Amniotic stem cell (primary cell): Measurements from ENCODE around the gene WNT6.
"Not testable (repeated sequence)": the region's sequence is repeated elsewhere in the genome, so short reads cannot be mapped to it uniquely, and the experiment has no call there.

Experiments
- DNase-seq: peaks from one replicate; lab custom pipeline; 2025; lab: John Stamatoyannopoulos, UW

The WNT6 gene

GRCh38 chr2:218830526-218831306 is 28.9 kb upstream of the WNT6 start:
- no peak for DNase-seq

- no peak for DNase-seq
Measured at GRCh38 chr2:218831378-218831990, 28.1 kb upstream of the WNT6 start, which contains the start of gene PRKAG3. PRKAG3 (minus strand) TSS chr2:218831803.

GRCh38 chr2:218832081-218832480 is 27.5 kb upstream of the WNT6 start:
- DNase-seq, result no peak

GRCh38 chr2:218832520-218832919 is 27.1 kb upstream of the WNT6 start:
- DNase-seq, result no peak

GRCh38 chr2:218833023-218833609 is 26.5 kb upstream of the WNT6 start:
- no peak for DNase-seq

GRCh38 chr2:218834685-218835084 is 24.9 kb upstream of the WNT6 start:
- no peak for DNase-seq

GRCh38 chr2:218837495-218837894 is 22.1 kb upstream of the WNT6 start:
- no peak for DNase-seq

GRCh38 chr2:218839430-218839829 is 20.2 kb upstream of the WNT6 start:
- no peak for DNase-seq

GRCh38 chr2:218839888-218840287 is 19.7 kb upstream of the WNT6 start:
- no peak for DNase-seq

- not testable (repeated sequence) for DNase-seq
Measured at GRCh38 chr2:218844334-218844733, 15.3 kb upstream of the WNT6 start.

- not testable (repeated sequence) for DNase-seq
Measured at GRCh38 chr2:218846963-218847362, 12.6 kb upstream of the WNT6 start.

- no peak for DNase-seq
Measured at GRCh38 chr2:218849721-218850120, 9.9 kb upstream of the WNT6 start.

- DNase-seq, result no peak
Measured at GRCh38 chr2:218850796-218851195, 8.8 kb upstream of the WNT6 start.

- DNase-seq, result no peak
Measured at GRCh38 chr2:218851286-218851685, 8.3 kb upstream of the WNT6 start.

GRCh38 chr2:218852911-218853667 is 6.5 kb upstream of the WNT6 start:
- DNase-seq, result no peak

GRCh38 chr2:218853766-218854165 is 5.8 kb upstream of the WNT6 start:
- DNase-seq, result no peak

GRCh38 chr2:218854860-218855259 is 4.7 kb upstream of the WNT6 start:
- no peak for DNase-seq

GRCh38 chr2:218855305-218856166 is 4.1 kb upstream of the WNT6 start:
- DNase-seq, result no peak

- no peak for DNase-seq
Measured at GRCh38 chr2:218856167-218856895, 3.3 kb upstream of the WNT6 start.

- no peak for DNase-seq
Measured at GRCh38 chr2:218856896-218857243, 2.7 kb upstream of the WNT6 start.
